MM.1S (cell line): Measurements from ENCODE around the gene BAAT.

ENCODE experiments used
- DNase-seq: peaks from one replicate; pipeline ENCODE4 v3.0.0-alpha.2; 2015
- H2AFZ ChIP-seq: fragments of 300-600 bp; sonication (generic); 2 replicates; pipeline ENCODE4 v1.6.0; 2016; ENCODE audit warnings: antibody characterized with exemption, low read length
- H3F3A ChIP-seq: fragments of 300-600 bp; sonication (generic); 2 replicates; pipeline ENCODE4 v1.6.1; 2016; ENCODE audit warnings: mild to moderate bottlenecking, antibody characterized with exemption, low read length, moderate library complexity, mixed read lengths; ENCODE audit not compliant: insufficient read depth
- H3K27ac ChIP-seq: fragments of 300-600 bp; sonication (generic); 2 replicates; pipeline ENCODE4 v1.5.1; 2016; ENCODE audit warnings: mild to moderate bottlenecking, low read length
- H3K27me3 ChIP-seq: fragments of 300-600 bp; sonication (generic); replicated peaks from 2 replicates; pipeline ENCODE4 v1.6.0; 2016; ENCODE audit warnings: low read length; ENCODE audit not compliant: insufficient read depth
- H3K36me3 ChIP-seq: fragments of 300-600 bp; sonication (generic); replicated peaks from 2 replicates; pipeline ENCODE4 v1.6.1; 2016; ENCODE audit warnings: mild to moderate bottlenecking, low read length, mixed read lengths; ENCODE audit not compliant: insufficient read depth
- H3K4me1 ChIP-seq: fragments of 300-600 bp; sonication (generic); 2 replicates; pipeline ENCODE4 v1.6.1; 2016; ENCODE audit warnings: low read length, mixed read lengths
- H3K4me2 ChIP-seq: fragments of 300-600 bp; sonication (generic); 2 replicates; pipeline ENCODE4 v1.6.0; 2016; ENCODE audit warnings: low read depth, low read length
- H3K4me3 ChIP-seq: fragments of 300-600 bp; sonication (generic); 2 replicates; pipeline ENCODE4 v1.5.1; 2016; ENCODE audit warnings: low read length, mixed read lengths
- H3K79me2 ChIP-seq: fragments of 300-600 bp; sonication (generic); 2 replicates; pipeline ENCODE4 v1.6.1; 2016; ENCODE audit warnings: mixed run types, low read length, mixed read lengths
- H3K9ac ChIP-seq: fragments of 300-600 bp; sonication (generic); 2 replicates; pipeline ENCODE4 v1.6.1; 2016; ENCODE audit warnings: low read length, mixed read lengths
- H3K9me2 ChIP-seq: fragments of 300-600 bp; sonication (generic); replicated peaks from 2 replicates; pipeline ENCODE4 v1.6.1; 2016; ENCODE audit warnings: mild to moderate bottlenecking, low read length, mixed read lengths; ENCODE audit not compliant: insufficient read depth
- H3K9me3 ChIP-seq: fragments of 300-600 bp; sonication (generic); replicated peaks from 2 replicates; pipeline ENCODE4 v1.6.1; 2016; ENCODE audit warnings: mild to moderate bottlenecking, low read length, mixed read lengths; ENCODE audit not compliant: insufficient read depth
- H4K20me1 ChIP-seq: fragments of 300-600 bp; sonication (generic); 2 replicates; pipeline ENCODE4 v1.6.1; 2016; ENCODE audit warnings: mild to moderate bottlenecking, low read length, moderate library complexity, mixed read lengths; ENCODE audit not compliant: insufficient read depth
- CTCF ChIP-seq: fragments of 300-600 bp; sonication (generic); IDR thresholded peaks from 2 replicates; pipeline ENCODE4 v1.5.1; 2016; ENCODE audit warnings: antibody characterized with exemption, low read length, mixed read lengths
- EZH2 ChIP-seq: fragments of 300-600 bp; sonication (generic); optimal IDR thresholded peaks from 2 replicates; pipeline ENCODE3; 2017; ENCODE audit warnings: low read depth, mild to moderate bottlenecking, antibody characterized with exemption, low read length, mixed read lengths
- EZH2phosphoT487 ChIP-seq: fragments of 300-600 bp; sonication (generic); IDR thresholded peaks from 2 replicates; pipeline ENCODE4 v1.6.1; 2018; ENCODE audit warnings: antibody characterized with exemption, low read length

Gene BAAT

GRCh38 chr9:101415578-101415977, 30.8 kb upstream of the BAAT start:
- Histone ChIP-seq H3K27ac (no peak overlapping the region), H3K27me3 (no peaks in the 10 kb centered on the region), H3K4me3 (no peak overlapping the region), H3K4me1 (no peaks in the 10 kb centered on the region), H3K36me3 (no peaks in the 10 kb centered on the region), H3F3A (no peaks in the 10 kb centered on the region), H3K79me2 (no peaks in the 10 kb centered on the region), H4K20me1 (no peaks in the 10 kb centered on the region), H3K9me3 (no peaks in the 10 kb centered on the region), H2AFZ (no peak overlapping the region), H3K4me2 (no peak overlapping the region), H3K9me2 (no peaks in the 10 kb centered on the region), H3K9ac (no peak overlapping the region)
- TF ChIP-seq EZH2phosphoT487 (no peak), EZH2 (no peak), CTCF (no peak)
- no peak for DNase-seq

DNA sequence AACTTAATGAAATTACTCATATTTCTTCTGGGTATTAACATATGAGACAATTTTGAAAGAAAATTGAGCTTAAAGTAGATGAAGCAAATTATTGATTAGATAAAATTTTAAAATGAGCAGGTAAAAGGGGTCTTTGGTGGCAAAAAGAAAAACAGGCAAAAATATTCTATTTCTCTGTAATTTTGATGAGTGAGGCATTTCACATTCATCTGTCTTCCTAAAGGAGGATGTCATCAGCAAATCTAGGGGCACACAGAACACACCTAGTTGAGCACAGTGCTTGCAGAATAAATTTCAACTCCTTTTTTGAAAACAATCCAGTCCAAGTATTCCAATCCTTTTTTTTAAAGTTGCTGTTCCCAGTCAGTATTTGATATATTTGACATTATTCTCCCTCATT, 30.0 kb upstream of the BAAT start:
- no peaks in the 10 kb centered on the region for H3K27me3 ChIP-seq
- no peak overlapping the region for H3K4me3 ChIP-seq
- no peaks in the 10 kb centered on the region for H3K36me3 ChIP-seq
- no peak for DNase-seq
- TF ChIP-seq CTCF (no peak), EZH2 (no peak), EZH2phosphoT487 (no peak)
- H3K9me3 ChIP-seq = peaks cover 2% of the 10 kb centered on the region; the same call in 1 of the 2 replicates
- no peaks in the 10 kb centered on the region for H4K20me1 ChIP-seq
- H3K27ac ChIP-seq = no peak overlapping the region
- H3K4me1 ChIP-seq = no peaks in the 10 kb centered on the region
- no peak overlapping the region for H3K9ac ChIP-seq
- H2AFZ ChIP-seq = no peak overlapping the region
- no peaks in the 10 kb centered on the region for H3K9me2 ChIP-seq
- H3F3A ChIP-seq = no peaks in the 10 kb centered on the region
- H3K79me2 ChIP-seq = no peaks in the 10 kb centered on the region
- H3K4me2 ChIP-seq = no peak overlapping the region

DNA sequence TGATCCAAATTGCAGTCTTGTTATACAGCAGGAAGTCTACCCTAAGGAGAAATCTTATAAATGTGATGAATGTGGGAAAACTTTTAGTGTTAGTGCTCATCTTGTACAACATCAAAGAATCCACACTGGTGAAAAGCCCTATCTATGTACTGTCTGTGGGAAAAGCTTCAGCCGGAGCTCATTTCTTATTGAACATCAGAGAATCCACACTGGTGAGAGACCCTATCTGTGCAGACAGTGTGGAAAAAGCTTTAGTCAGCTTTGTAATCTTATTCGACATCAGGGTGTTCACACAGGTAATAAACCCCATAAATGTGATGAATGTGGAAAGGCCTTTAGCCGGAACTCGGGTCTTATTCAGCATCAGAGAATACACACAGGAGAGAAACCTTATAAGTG, 24.3 kb upstream of the BAAT start:
- Histone ChIP-seq H3K27ac (no peak overlapping the region), H3F3A (no peaks in the 10 kb centered on the region), H3K9me2 (no peaks in the 10 kb centered on the region), H3K4me1 (no peaks in the 10 kb centered on the region), H3K36me3 (peaks cover 46% of the 10 kb centered on the region), H3K9me3 (peaks cover 19% of the 10 kb centered on the region; the same call in 1 of the 2 replicates), H3K79me2 (peaks cover 8% of the 10 kb centered on the region), H3K4me2 (no peak overlapping the region), H3K27me3 (no peaks in the 10 kb centered on the region), H2AFZ (no peak overlapping the region), H3K4me3 (no peak overlapping the region), H3K9ac (no peak overlapping the region), H4K20me1 (no peaks in the 10 kb centered on the region)
- no peak for DNase-seq
- TF ChIP-seq EZH2phosphoT487 = no peak
- no peak for TF ChIP-seq CTCF
- no peak for TF ChIP-seq EZH2
